Hepatocyte (in vitro differentiated cells): Measurements from ENCODE around the gene STAT2. TPM values are rescaled to one million over a fixed set of nuclear protein-coding genes. Genes with fewer than 3 reads are reported as not detected.

ENCODE experiments used
- DNase-seq: peaks from one replicate; pipeline ENCODE4 v3.0.0-alpha.2; 2016; ENCODE audit warnings: low spot score
- H2AFZ ChIP-seq: fragments of 200-600 bp; sonication (generic); 2 replicates; pipeline ENCODE4 v1.6.0; 2016; ENCODE audit warnings: antibody characterized with exemption, mild to moderate bottlenecking
- H3K27ac ChIP-seq: fragments of 200-600 bp; sonication (generic); 2 replicates; pipeline ENCODE4 v1.5.1; 2016; ENCODE audit warnings: mild to moderate bottlenecking
- H3K27me3 ChIP-seq: fragments of 200-600 bp; sonication (generic); 2 replicates; pipeline ENCODE4 v1.6.1; 2016
- H3K36me3 ChIP-seq: fragments of 200-600 bp; sonication (generic); replicated peaks from 2 replicates; pipeline ENCODE4 v1.5.1; 2016; ENCODE audit warnings: low read depth; ENCODE audit not compliant: insufficient read depth
- H3K4me1 ChIP-seq: fragments of 200-600 bp; sonication (generic); 2 replicates; pipeline ENCODE4 v1.5.1; 2016; ENCODE audit warnings: mild to moderate bottlenecking, moderate library complexity; ENCODE audit not compliant: insufficient read depth
- H3K4me2 ChIP-seq: fragments of 200-600 bp; sonication (generic); 2 replicates; pipeline ENCODE4 v1.6.0; 2016
- H3K4me3 ChIP-seq: fragments of 200-600 bp; sonication (generic); 2 replicates; pipeline ENCODE4 v1.5.1; 2016; ENCODE audit warnings: mild to moderate bottlenecking
- H3K79me2 ChIP-seq: fragments of 200-600 bp; sonication (generic); 2 replicates; pipeline ENCODE4 v1.6.0; 2017; ENCODE audit warnings: mild to moderate bottlenecking
- H3K9me2 ChIP-seq: fragments of 200-600 bp; sonication (generic); replicated peaks from 2 replicates; pipeline ENCODE4 v1.6.0; 2017; ENCODE audit warnings: mild to moderate bottlenecking; ENCODE audit not compliant: insufficient read depth
- H3K9me3 ChIP-seq: fragments of 200-600 bp; sonication (generic); 2 replicates; pipeline ENCODE4 v1.5.1; 2016; ENCODE audit warnings: low read depth, mild to moderate bottlenecking
- H4K20me1 ChIP-seq: fragments of 200-600 bp; sonication (generic); 2 replicates; pipeline ENCODE4 v1.6.0; 2016; ENCODE audit warnings: mild to moderate bottlenecking; ENCODE audit not compliant: insufficient read depth, poor library complexity, severe bottlenecking
- CTCF ChIP-seq: fragments of 200-600 bp; sonication (generic); IDR thresholded peaks from 2 replicates; pipeline ENCODE4 v1.5.1; 2016; ENCODE audit warnings: antibody characterized with exemption, mild to moderate bottlenecking; ENCODE audit not compliant: poor library complexity
- EZH2 ChIP-seq: fragments of 200-600 bp; sonication (generic); IDR thresholded peaks from 2 replicates; pipeline ENCODE4 v1.6.1; 2016; ENCODE audit warnings: antibody characterized with exemption, mild to moderate bottlenecking, borderline replicate concordance
- EZH2phosphoT487 ChIP-seq: fragments of 200-600 bp; sonication (generic); IDR thresholded peaks from one replicate; pipeline ENCODE4 v1.6.1; 2018; ENCODE audit warnings: antibody characterized with exemption, mild to moderate bottlenecking, low read depth, moderate library complexity; ENCODE audit not compliant: unreplicated experiment, severe bottlenecking
- WGBS: methylation state at CpG from one replicate; pipeline ENCODE4 v1.1.6; 2016; ENCODE audit warnings: low lambda C conversion rate; ENCODE audit errors: missing lambda C conversion rate; 5-methylcytosine and 5-hydroxymethylcytosine counted together
- polyA plus RNA-seq: library from polyadenylated mRNA; unstranded; fragments of >200 nt; fragmentation: Nextera tagmentation; extraction: Ambion mirVana; gene quantifications from 2 replicates; pipeline ENCODE4 v1.2.1, GENCODE V29; 2016
- total RNA-seq: library from RNA; depleted of rRNA; stranded (reverse); fragments of >200 nt; gene quantifications from 2 replicates; pipeline ENCODE4 v1.2.3, GENCODE V29; 2014

STAT2 gene
- total and polyA plus RNA-seq, 2 experiments from 2014 or later: 90.1 to 157 TPM

DNA sequence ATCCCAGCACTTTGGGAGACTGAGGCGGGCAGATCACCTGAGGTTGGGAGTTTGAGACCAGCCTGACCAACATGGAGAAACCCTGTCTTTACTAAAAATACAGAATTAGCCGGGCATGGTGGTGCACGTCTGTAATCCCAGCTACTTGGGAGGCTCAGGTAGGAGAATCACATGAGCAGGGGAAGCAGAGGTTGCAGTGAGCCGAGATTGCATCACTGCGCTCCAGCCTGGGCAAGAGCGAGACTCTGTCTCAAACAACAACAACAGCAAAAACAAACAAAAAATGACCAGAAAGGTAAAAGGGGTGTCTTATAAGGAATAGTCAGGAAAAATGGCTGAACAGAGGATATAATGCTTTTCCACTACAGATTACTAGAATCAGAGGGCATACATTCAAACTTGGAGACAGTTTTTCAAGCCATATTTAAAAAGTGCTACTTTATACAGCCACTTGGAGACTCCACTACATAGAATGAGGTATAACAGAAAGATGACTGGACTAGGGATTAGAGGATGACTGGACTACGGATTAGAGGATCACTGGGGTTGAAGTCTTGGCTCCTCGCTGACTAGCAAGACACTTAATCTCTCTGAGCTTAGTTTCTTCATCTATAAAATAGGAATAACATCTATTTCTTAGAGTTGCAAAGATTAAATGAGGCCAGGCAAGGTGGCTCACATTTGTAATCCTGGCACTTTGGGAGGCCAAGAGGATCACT, 54.9 kb downstream of the STAT2 start:
- Histone ChIP-seq H3K36me3 (no peaks in the 10 kb centered on the region), H3K9me3 (no peaks in the 10 kb centered on the region), H3K4me3 (no peak overlapping the region), H3K9me2 (no peaks in the 10 kb centered on the region), H3K79me2 (peaks cover 2% of the 10 kb centered on the region), H3K4me1 (peaks cover 6% of the 10 kb centered on the region), H2AFZ (no peak overlapping the region), H3K4me2 (no peak overlapping the region), H3K27ac (no peak overlapping the region), H4K20me1 (no peaks in the 10 kb centered on the region), H3K27me3 (no peaks in the 10 kb centered on the region)
- WGBS: 91% methylated on average over 8 of the region's 8 CpGs
- TF ChIP-seq EZH2 (no peak), EZH2phosphoT487 (no peak), CTCF (no peak)
- no peak for DNase-seq

DNA sequence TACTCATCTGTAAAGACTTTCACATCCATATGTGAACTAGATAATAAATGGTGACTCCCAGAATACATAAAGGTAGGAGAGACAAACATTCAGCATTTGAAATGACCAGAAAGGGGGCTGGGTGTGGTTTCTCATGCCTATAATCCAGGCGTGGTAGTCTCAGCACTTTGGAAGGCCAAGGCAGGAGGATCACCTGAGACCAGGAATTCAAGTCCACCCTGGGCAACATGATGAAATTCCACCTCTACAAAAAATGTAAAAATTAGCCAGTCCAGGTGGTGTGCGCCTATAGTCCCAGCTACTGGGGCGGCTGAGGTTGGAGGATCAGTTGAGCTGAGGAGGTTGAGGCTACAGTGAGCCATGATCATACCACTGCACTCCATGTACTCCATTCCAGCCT, 55.6 kb downstream of the STAT2 start:
- Histone ChIP-seq H3K4me1 (peaks cover 6% of the 10 kb centered on the region), H3K4me2 (no peak overlapping the region), H3K9me2 (no peaks in the 10 kb centered on the region), H3K4me3 (no peak overlapping the region), H3K27ac (no peak overlapping the region), H4K20me1 (no peaks in the 10 kb centered on the region), H3K9me3 (no peaks in the 10 kb centered on the region), H2AFZ (no peak overlapping the region), H3K27me3 (no peaks in the 10 kb centered on the region), H3K79me2 (peaks cover 6% of the 10 kb centered on the region), H3K36me3 (no peaks in the 10 kb centered on the region)
- DNase-seq: no peak
- 94% methylated on average over 3 of the region's 3 CpGs for WGBS
- TF ChIP-seq EZH2phosphoT487 (no peak), CTCF (no peak), EZH2 (no peak)

DNA sequence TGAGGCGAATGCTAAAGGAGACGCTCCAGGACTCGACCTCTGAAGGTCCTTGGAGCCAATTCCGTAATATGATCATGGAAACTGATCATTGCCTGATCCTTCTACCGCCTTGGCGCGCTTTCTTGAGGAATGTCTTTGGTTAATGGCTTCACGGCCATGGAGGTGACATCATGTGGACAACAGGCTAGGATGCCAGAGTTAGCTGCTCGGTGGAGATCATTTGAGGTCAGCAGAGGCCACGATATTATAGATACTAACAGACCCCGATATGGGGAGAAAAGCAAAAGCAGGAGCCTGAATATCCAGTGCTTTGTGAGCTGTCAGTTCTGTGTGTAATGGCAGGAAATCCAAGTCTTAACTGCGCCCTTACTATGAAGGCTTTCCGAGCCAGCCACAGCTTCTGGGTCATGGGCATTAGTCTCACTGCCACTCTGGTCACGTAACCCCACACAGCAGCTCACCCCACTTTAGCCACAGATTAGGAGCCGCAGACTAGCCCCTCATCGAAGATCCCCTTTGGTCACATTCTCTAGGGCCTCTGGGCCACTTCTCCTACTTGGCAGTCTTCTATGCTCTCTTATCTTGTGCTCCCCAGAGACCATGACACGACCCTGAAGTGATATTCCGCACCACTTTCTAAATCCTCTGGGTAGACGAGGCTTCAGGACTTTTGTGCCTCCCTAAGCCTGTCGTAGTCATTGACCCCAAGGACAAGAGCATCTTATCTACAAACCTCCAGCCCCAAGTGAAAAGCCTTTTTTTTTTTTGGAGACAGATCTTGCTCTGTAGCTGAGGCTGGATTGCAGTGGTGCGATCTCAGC, 59.1 kb downstream of the STAT2 start:
- H3K4me2 ChIP-seq: peak overlapping the region; percentile 73
- 48% methylated on average over 21 of the region's 21 CpGs for WGBS
- peaks cover 10% of the 10 kb centered on the region for H4K20me1 ChIP-seq
- H3K4me3 ChIP-seq: peak overlapping the region; percentile 7
- no peak for DNase-seq
- H3K4me1 ChIP-seq: peaks cover 17% of the 10 kb centered on the region
- H3K27me3 ChIP-seq: no peaks in the 10 kb centered on the region
- no peaks in the 10 kb centered on the region for H3K9me3 ChIP-seq
- H3K36me3 ChIP-seq: no peaks in the 10 kb centered on the region
- no peak for TF ChIP-seq EZH2
- no peaks in the 10 kb centered on the region for H3K9me2 ChIP-seq
- H3K79me2 ChIP-seq: peaks cover 40% of the 10 kb centered on the region
- H3K27ac ChIP-seq: peak overlapping the region; percentile 88
- peak overlapping the region; percentile 54 for H2AFZ ChIP-seq
